HG03432 (cell line): ENCODE data around the gene LENEP.
A peak's percentile ranks its signal among the peaks of the same experiment; 100 is the strongest.

Experiments used
- ATAC-seq: cut with Tn5 transposase; IDR thresholded peaks from one replicate; pipeline ENCODE4 v1.9.1; 2021; ENCODE audit warnings: mild to moderate bottlenecking, moderate library complexity; ENCODE audit not compliant: unreplicated experiment

The LENEP gene

GRCh38 chr1:154959426-154959780 lies 34.0 kb upstream of the LENEP start:
- no peak for ATAC-seq

GRCh38 chr1:154960446-154961136 lies 32.8 kb upstream of the LENEP start:
- no peak for ATAC-seq

- peak; percentile 77 for ATAC-seq
These were observed 31.9 kb upstream of the LENEP start, which contains the start of gene PYGO2 for GRCh38 chr1:154961207-154962155. Gene PYGO2, minus strand, starts transcription at chr1:154961782. Its CDS starts 206 bp downstream, at chr1:154961576.

- peak; percentile 10 for ATAC-seq
These were observed 31.1 kb upstream of the LENEP start for GRCh38 chr1:154962156-154962749.

- no peak for ATAC-seq
These were observed 30.5 kb upstream of the LENEP start for GRCh38 chr1:154962795-154963330.

- ATAC-seq: no peak
These were observed 29.7 kb upstream of the LENEP start for GRCh38 chr1:154963643-154964042.

- no peak for ATAC-seq
These were observed 29.0 kb upstream of the LENEP start for GRCh38 chr1:154964359-154964758.

GRCh38 chr1:154966111-154966510 lies 27.3 kb upstream of the LENEP start:
- ATAC-seq: no peak

- ATAC-seq: no peak
These were observed 25.9 kb upstream of the LENEP start for GRCh38 chr1:154967331-154967950.

- no peak for ATAC-seq
These were observed 24.7 kb upstream of the LENEP start for GRCh38 chr1:154968731-154969130.

- no peak for ATAC-seq
These were observed 24.1 kb upstream of the LENEP start for GRCh38 chr1:154969246-154969645.

GRCh38 chr1:154969860-154970452 lies 23.4 kb upstream of the LENEP start:
- no peak for ATAC-seq

- no peak for ATAC-seq
These were observed 22.6 kb upstream of the LENEP start, which contains the start of gene SHC1 for GRCh38 chr1:154970631-154971340. Gene SHC1, minus strand, starts transcription at chr1:154970747. Its CDS starts 221 bp downstream, at chr1:154970526.

- ATAC-seq: no peak
These were observed 21.9 kb upstream of the LENEP start for GRCh38 chr1:154971341-154971998.

- ATAC-seq: no peak
These were observed 21.2 kb upstream of the LENEP start for GRCh38 chr1:154972213-154972516.

- no peak for ATAC-seq
These were observed 20.7 kb upstream of the LENEP start for GRCh38 chr1:154972517-154973343.

GRCh38 chr1:154973344-154974101 lies 19.9 kb upstream of the LENEP start:
- ATAC-seq: peak; percentile 24
